Pancreas (tissue), 10 donors: ENCODE data around the gene GPSM1. TPM values are rescaled to one million over a fixed set of nuclear protein-coding genes. Genes with fewer than 3 reads are reported as not detected.

Experiments
- ATAC-seq, 4 donors: fragments of 200-7000 bp; cut with Tn5 transposase; one replicate each; pipeline versions ENCODE4 v1.8.0 to v1.9.1; 2020; ENCODE audit warnings: mild to moderate bottlenecking in 4 of 4, moderate library complexity in 4 of 4
- DNase-seq, 6 donors: peaks; one replicate each; pipeline ENCODE4 v3.0.0-alpha.2; 2020
- FAIRE-seq: peaks from 2 replicates; lab custom pipeline; 2012; peaks lifted over from hg19 to GRCh38; lab: Jason Lieb, UNC
- H3K27ac ChIP-seq, 4 donors: fragments of 200-600 bp; sonication (generic); 1 replicate in 3 of 4; 2 replicates in 1 of 4; pipeline versions ENCODE4 v1.5.0 to v1.8.0; 2020
- H3K27me3 ChIP-seq, 4 donors: fragments of 200-600 bp; one replicate each; pipeline ENCODE4 v1.8.0; 2021
- H3K36me3 ChIP-seq, 3 donors: fragments of 200-600 bp; sonication (generic) in 1 of 3; one replicate each; pipeline versions ENCODE4 v1.5.0 to v1.8.0; 2020 to 2021
- H3K4me1 ChIP-seq, 3 donors: fragments of 200-600 bp; one replicate each; pipeline ENCODE4 v1.8.0; 2021
- H3K4me3 ChIP-seq, 4 donors: fragments of 200-600 bp; sonication (generic) in 2 of 4; one replicate each; pipeline versions ENCODE4 v1.5.0 to v1.8.0; 2020 to 2021
- H3K9me3 ChIP-seq, 4 donors: fragments of 200-600 bp; one replicate each; pipeline ENCODE4 v1.8.0; 2021
- WGBS, 2 donors: extraction: QIAGEN DNeasy Blood & Tissue Kit; methylation state at CpG; one replicate each; pipeline ENCODE4 v1.1.7; 2013; 5-methylcytosine and 5-hydroxymethylcytosine counted together
- intact Hi-C, 3 donors: fragments of 100-400 bp; cut with DNase I; formaldehyde crosslinking; loops; one replicate each; pipeline versions ENCODE4 v1.11.1 to v1.14.2; 2022
- polyA plus RNA-seq, 2 donors: library from polyadenylated mRNA; stranded (reverse); fragments of 200-250 nt; gene quantifications; one replicate each; pipeline ENCODE4 v1.2.3, GENCODE V29; 2013
- total RNA-seq, 6 donors: library from RNA; stranded (reverse); fragmentation: NEBNext Ultra II Directional in 4 of 6; extraction: Animal tissue kit (Norgen Biotek cat#: 25700) in 4 of 6; gene quantifications; one replicate each; pipeline versions ENCODE4 v1.2.1 to v1.2.4, GENCODE V29; 2021 to 2023
- TF ChIP-seq, protein P1 (sequence below), 4 donors: fragments of 200-600 bp; sonication (generic) in 3 of 4; IDR thresholded peaks; one replicate each; pipeline versions ENCODE4 v1.5.0 to v1.8.0; 2021; ENCODE audit warnings: antibody characterized with exemption in 4 of 4
- donor health status: healthy with polysubstance abuse.
- donor health status: DM: no; HTN: no; CAD: no; lungs with moderate emphysema.
- donor health status: DM: no; HTN: no; CAD: no.
- donor health status: control.
- donor health status: control.
- donor health status: Bipolar disorder and iron deficiency.
- donor health status: DM: yes; HTN: yes; CAD: no.
- donor health status: DM: no; HTN: no; CAD: no.
- donor health status: DM: no; HTN: no; CAD: no.
- donor health status: DM: yes; HTN: yes; CAD: no.

GPSM1 gene
- total and polyA plus RNA-seq, 8 donors: 6.8 to 54.4 (median 12.6) TPM

DNA sequence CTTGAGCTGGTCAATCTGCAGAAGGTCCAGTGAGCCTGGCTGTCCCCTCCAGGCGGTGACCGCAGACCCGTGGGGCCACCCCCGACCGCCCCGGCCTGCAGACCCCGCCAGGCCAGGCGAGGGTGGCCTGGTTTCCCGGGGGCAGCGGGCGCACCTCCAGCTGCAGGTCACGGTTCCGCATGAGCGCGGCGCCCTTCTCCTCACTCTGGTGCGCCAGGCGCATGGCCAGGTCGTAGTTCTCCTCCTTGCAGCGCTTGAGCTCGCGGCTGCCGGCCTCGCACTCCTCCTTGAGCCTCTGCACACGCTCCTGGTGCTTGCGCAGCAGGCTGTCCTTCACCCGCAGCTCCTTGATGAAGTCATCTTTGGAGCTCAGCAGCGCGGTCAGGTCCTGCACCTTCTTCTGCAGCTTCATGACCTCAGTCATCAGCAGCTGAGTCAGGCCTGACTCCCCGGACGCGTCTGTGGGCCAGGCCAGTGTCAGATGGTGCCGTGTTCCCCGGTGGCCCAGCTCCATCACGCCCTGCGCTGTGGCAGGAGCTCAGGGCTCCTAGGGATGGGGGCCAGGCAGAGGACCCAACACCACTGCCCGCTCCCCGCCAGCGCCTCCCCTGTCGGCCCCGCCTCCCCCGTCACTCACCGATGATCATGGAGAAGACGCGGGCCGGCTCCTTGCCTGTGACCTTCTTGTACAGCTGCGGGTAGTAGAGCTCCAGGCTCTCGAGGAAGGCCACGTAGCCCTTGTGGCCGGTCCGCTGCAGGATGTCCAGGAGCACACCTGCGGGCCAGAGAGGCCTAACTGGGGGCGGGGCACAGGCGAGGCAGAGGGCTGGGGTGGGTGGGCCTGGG is 43.6 kb downstream of the GPSM1 start:
- DNase-seq: peak in 1 of 6 donors; percentile 39
- no peak for FAIRE-seq

DNA sequence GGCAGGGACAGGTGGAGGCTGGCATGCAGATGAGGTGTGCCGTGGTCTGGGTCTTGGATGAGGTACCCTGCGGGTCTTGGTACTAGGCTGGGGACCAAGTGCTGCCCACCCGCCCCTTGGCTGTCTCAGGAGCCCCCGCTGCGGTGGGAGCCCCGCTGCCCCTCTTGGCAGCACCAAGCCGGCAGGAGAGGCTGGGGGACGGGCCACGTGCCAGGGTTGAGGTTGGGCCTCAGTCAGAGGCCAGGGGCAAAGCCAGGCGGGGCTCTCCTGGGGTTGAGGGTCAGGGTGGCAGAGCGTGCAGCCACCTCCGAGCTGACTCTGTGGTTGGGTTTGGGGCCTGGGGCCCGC is 44.2 kb downstream of the GPSM1 start:
- intact Hi-C loops: no loop called here
- Histone ChIP-seq H3K27ac (no peak overlapping the region), H3K9me3 (no peaks in the 10 kb centered on the region), H3K4me3 (no peak overlapping the region), H3K27me3 (no peaks in the 10 kb centered on the region), H3K36me3 (no peaks in the 10 kb centered on the region), H3K4me1 (peaks cover 0 to 10% (median 4%) of the 10 kb centered on the region in 3 donors)
- WGBS, 2 donors: 89 to 94% methylated on average over 13 of the region's 13 CpGs
- TF ChIP-seq, protein P1, sequence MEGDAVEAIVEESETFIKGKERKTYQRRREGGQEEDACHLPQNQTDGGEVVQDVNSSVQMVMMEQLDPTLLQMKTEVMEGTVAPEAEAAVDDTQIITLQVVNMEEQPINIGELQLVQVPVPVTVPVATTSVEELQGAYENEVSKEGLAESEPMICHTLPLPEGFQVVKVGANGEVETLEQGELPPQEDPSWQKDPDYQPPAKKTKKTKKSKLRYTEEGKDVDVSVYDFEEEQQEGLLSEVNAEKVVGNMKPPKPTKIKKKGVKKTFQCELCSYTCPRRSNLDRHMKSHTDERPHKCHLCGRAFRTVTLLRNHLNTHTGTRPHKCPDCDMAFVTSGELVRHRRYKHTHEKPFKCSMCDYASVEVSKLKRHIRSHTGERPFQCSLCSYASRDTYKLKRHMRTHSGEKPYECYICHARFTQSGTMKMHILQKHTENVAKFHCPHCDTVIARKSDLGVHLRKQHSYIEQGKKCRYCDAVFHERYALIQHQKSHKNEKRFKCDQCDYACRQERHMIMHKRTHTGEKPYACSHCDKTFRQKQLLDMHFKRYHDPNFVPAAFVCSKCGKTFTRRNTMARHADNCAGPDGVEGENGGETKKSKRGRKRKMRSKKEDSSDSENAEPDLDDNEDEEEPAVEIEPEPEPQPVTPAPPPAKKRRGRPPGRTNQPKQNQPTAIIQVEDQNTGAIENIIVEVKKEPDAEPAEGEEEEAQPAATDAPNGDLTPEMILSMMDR (IDR thresholded peaks at IDR 0.05): no peak
- FAIRE-seq: no peak
- ATAC-seq: no peak
- peak in 1 of 6 donors; percentile 49 for DNase-seq

More for the DNA sequence above, 43.6 kb downstream of the GPSM1 start:
- H3K27me3 ChIP-seq: no peaks in the 10 kb centered on the region
- no peaks in the 10 kb centered on the region for H3K36me3 ChIP-seq
- no peak overlapping the region for H3K27ac ChIP-seq
- no peak for ATAC-seq
- no peak overlapping the region for H3K4me3 ChIP-seq
- peaks cover 0 to 10% (median 4%) of the 10 kb centered on the region in 3 donors for H3K4me1 ChIP-seq
- TF ChIP-seq, protein P1 (IDR thresholded peaks at IDR 0.05): no peak
- H3K9me3 ChIP-seq: no peaks in the 10 kb centered on the region
- intact Hi-C loops: no loop called here
- 94% methylated on average over 53 to 54 of the region's 54 CpGs for WGBS, 2 donors

DNA sequence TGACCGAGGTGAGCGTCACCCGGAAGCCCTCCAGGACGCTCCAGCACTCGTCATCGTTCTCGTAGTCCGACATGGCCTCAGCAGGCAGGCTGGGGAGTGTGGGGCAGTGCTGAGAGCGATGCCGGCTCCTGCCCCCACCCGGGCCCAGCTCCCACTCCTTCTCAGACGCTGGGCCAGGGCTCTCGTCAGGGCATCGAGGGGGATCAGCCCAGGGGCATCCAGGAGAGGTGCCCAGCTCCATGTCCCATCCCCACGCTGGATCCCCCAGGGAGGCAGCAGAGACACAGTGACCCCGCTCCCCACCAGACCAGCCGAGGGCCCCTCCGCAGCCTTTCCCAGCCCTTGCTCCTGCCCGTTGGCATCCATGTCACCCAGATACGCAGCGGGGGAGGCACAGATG is 44.7 kb downstream of the GPSM1 start:
- peak in 1 of 6 donors; percentile 40 for DNase-seq
- Histone ChIP-seq H3K27me3 (no peaks in the 10 kb centered on the region), H3K27ac (peak overlapping the region in 2 of 4 donors; percentile 37 to 39), H3K9me3 (no peaks in the 10 kb centered on the region), H3K4me3 (no peak overlapping the region), H3K36me3 (no peaks in the 10 kb centered on the region), H3K4me1 (peaks cover 0 to 10% (median 4%) of the 10 kb centered on the region in 3 donors)
- WGBS, 2 donors: 91 to 96% methylated on average over 21 of the region's 21 CpGs
- no peak for FAIRE-seq
- no peak for ATAC-seq
- intact Hi-C loops: no loop called here
- TF ChIP-seq, protein P1 (IDR thresholded peaks at IDR 0.05): no peak

DNA sequence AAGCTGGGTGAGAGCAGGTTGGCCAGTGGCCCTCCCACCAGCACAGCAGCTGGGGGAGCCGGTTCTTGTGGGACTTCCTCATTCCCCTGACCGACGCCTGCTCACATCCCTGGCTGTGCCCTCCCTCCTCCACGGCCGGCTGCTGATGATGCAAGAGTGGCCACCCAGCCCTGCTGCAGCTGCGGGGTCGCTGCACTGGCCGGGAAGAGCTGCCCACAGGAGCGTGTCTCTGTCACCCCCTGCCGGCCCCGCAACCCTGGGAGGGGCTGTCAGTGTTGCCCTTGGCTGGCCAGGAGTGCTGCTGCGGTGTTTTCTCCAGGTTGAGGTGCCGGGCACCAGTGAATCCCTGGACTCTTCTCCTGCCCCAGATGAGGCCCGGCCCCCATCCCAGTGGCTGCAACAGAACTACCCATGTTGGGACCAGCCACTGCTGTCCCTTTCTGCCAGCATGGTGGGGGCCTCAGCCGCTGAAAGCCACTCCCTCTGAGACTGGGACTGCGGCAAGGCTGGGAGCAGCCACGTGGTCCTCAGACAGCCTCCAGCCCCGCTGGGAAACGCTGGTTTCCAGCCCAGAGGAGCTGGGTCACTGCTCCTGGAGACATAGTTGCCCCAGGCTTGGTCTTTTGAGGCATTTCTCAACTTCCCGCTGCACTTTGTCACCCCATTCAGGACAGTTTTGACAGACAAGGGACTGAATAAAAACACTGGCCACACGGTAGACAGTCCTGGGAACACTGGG is 45.4 kb downstream of the GPSM1 start:
- TF ChIP-seq, protein P1 (IDR thresholded peaks at IDR 0.05): no peak
- no peaks in the 10 kb centered on the region for H3K9me3 ChIP-seq
- no peaks in the 10 kb centered on the region for H3K36me3 ChIP-seq
- FAIRE-seq: no peak
- H3K4me1 ChIP-seq: peaks cover 0 to 10% (median 4%) of the 10 kb centered on the region in 3 donors
- ATAC-seq: peak; percentile 44 to 83 (median 70)
- peak in 4 of 6 donors; percentile 52 to 64 (median 58) for DNase-seq
- 51 to 57% methylated on average over 20 to 21 of the region's 21 CpGs for WGBS, 2 donors
- intact Hi-C loops: no loop called here
- H3K27ac ChIP-seq: peak overlapping the region in 2 of 4 donors; percentile 37 to 39
- no peaks in the 10 kb centered on the region for H3K27me3 ChIP-seq
- peak overlapping the region in 1 of 4 donors; percentile 29 for H3K4me3 ChIP-seq
